Measurements from ENCODE around the gene AFF3. TPM values are rescaled to one million over a fixed set of nuclear protein-coding genes. Genes with fewer than 3 reads are reported as not detected.

AFF3 gene
- total and polyA plus RNA-seq, 2 experiments from 2014 or later: 12.0 to 12.8 TPM

DNA sequence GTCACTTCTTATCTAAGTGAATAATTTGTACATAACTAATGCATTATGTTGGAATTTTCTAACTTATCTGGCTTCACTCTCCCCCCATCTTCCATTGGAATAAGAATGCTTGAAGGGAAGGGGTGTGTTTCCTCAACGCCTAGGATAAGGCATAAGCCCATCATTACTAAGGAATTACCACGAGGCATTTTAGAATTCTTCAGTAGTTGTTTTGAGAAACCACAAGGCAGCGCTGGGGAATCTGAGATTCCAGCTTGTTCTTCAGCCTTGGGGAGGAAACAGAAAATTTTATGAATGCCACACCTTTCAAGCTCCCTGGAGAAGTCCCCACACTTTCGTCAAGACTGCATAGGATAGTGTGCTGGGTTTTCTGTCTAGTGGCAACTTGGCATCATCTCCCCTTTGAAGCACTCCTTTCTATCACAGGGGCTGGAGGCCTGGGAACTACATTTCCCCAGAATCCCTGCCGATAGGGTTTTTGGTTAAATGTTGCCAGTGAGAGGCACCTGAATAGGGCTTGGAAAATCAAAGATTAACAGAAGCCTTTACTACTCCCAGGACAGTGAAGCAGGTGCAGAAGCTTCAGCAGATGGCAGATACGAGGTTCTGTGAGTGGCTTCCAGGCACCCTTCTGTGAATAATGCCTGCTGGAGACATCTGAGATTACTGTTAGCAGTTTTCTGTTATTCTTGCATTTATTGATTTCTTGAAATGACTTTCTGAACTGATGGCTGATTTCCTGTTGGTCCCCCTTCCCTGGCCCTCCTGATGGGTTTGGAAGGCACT is 459.9 kb downstream of the AFF3 start:
- no peak overlapping the region for H3K27ac ChIP-seq

DNA sequence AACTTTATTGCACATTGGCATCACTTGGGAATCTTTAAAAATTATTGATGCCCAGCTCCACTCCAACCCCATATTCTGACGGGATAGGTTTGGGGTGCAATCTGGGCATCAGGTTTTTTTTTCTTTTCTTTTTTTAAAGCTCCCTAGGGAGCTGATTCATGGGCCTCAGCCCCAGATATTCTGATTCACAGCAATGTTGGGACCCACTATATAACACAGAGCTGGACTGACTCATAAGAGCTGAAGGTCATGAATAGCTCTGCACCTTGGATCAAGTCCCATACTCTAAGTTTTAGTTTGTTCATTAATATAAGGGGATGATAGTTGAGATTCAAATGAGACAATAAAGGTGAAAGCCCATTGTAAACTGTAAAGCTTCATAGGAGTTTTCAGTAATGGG is 461.4 kb downstream of the AFF3 start:
- Histone ChIP-seq H3K27ac (no peak overlapping the region), H3K27me3 (no peaks in the 10 kb centered on the region), H3K4me3 (no peak overlapping the region), H3K4me1 (ENCODE audit: low read depth) (no peaks in the 10 kb centered on the region), H3K36me3 (no peaks in the 10 kb centered on the region), H3K9me3 (ENCODE audit: low read depth) (no peaks in the 10 kb centered on the region)
- peak in 1 of 2 donors; percentile 34 for DNase-seq (ENCODE audit: low read depth in 1 of 2, low spot score in 1 of 2)
- TF ChIP-seq, protein P1, sequence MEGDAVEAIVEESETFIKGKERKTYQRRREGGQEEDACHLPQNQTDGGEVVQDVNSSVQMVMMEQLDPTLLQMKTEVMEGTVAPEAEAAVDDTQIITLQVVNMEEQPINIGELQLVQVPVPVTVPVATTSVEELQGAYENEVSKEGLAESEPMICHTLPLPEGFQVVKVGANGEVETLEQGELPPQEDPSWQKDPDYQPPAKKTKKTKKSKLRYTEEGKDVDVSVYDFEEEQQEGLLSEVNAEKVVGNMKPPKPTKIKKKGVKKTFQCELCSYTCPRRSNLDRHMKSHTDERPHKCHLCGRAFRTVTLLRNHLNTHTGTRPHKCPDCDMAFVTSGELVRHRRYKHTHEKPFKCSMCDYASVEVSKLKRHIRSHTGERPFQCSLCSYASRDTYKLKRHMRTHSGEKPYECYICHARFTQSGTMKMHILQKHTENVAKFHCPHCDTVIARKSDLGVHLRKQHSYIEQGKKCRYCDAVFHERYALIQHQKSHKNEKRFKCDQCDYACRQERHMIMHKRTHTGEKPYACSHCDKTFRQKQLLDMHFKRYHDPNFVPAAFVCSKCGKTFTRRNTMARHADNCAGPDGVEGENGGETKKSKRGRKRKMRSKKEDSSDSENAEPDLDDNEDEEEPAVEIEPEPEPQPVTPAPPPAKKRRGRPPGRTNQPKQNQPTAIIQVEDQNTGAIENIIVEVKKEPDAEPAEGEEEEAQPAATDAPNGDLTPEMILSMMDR (IDR thresholded peaks at IDR 0.05; ENCODE audit: low read depth, low read length): no peak

More for the DNA sequence above, 459.9 kb downstream of the AFF3 start:
- Histone ChIP-seq H3K4me1 (ENCODE audit: low read depth) (no peaks in the 10 kb centered on the region), H3K27me3 (no peaks in the 10 kb centered on the region), H3K9me3 (ENCODE audit: low read depth) (no peaks in the 10 kb centered on the region), H3K4me3 (no peak overlapping the region), H3K36me3 (no peaks in the 10 kb centered on the region)
- TF ChIP-seq, protein P1 (IDR thresholded peaks at IDR 0.05; ENCODE audit: low read depth, low read length): no peak
- peak in 1 of 2 donors; percentile 36 for DNase-seq (ENCODE audit: low read depth in 1 of 2, low spot score in 1 of 2)

DNA sequence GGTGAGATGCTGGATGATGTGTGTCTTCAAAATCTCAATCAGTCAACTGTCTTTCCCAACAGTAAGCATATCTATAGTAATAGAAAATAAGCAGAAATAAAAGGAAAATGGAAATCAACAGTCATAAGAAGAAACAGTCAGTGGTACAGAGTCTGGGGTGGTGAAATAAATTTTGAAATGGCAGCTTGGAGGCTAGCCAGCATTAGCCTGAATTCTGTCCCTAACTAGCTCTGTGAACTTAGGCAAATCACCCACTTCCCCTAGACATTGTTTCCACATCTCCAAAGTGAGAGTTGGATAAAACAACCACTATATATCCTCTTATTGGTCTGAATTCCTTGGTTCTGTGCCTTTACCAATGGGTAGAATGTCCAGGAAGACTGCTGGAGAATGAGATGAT is 462.9 kb downstream of the AFF3 start:
- Histone ChIP-seq H3K27ac (no peak overlapping the region), H3K9me3 (ENCODE audit: low read depth) (no peaks in the 10 kb centered on the region), H3K4me3 (no peak overlapping the region), H3K4me1 (ENCODE audit: low read depth) (no peaks in the 10 kb centered on the region), H3K27me3 (no peaks in the 10 kb centered on the region), H3K36me3 (no peaks in the 10 kb centered on the region)
- peak in 1 of 2 donors; percentile 14 for DNase-seq (ENCODE audit: low read depth in 1 of 2, low spot score in 1 of 2)
- TF ChIP-seq, protein P1 (IDR thresholded peaks at IDR 0.05; ENCODE audit: low read depth, low read length): no peak

DNA sequence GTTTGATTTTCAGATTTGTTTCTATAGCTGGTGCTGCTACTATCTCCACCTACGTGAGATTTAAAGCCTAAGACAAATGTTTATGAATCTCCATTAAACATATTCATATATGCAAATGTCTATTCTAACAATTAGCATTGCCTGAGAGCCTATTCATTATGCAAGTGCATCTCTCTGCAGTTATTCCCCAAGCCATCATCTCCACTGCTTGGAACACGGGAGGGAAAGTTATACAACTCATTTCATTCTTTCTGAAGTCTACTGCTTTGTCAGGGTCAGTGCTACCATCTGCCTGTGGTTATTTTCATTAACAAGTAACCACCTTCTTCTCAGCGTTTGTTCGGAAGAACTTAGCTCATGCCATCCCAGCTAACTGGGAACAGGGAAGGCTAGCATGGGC is 463.8 kb downstream of the AFF3 start:
- Histone ChIP-seq H3K9me3 (ENCODE audit: low read depth) (no peaks in the 10 kb centered on the region), H3K36me3 (no peaks in the 10 kb centered on the region), H3K4me1 (ENCODE audit: low read depth) (no peaks in the 10 kb centered on the region), H3K27ac (no peak overlapping the region), H3K4me3 (no peak overlapping the region), H3K27me3 (no peaks in the 10 kb centered on the region)
- no peak for DNase-seq (ENCODE audit: low read depth in 1 of 2, low spot score in 1 of 2)
- TF ChIP-seq, protein P1 (IDR thresholded peaks at IDR 0.05; ENCODE audit: low read depth, low read length): no peak

DNA sequence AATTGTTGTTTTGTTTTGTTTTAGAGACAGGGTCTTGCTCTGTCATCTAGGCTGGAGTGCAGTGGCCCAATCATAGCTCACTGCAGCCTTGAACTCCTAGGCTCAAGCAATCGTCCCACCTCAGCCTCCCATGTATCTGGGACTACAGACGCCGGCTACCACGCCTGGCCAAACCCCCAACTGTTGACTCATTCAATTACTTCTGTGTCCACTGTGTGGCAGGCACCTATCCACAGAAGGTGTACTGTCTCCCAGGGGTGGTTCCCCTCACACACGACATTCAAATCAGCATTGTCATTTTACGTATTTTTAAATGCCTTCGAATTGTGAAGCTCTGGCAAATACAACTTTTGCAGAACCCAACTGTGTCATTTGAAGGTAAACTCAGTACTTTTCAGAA is 464.6 kb downstream of the AFF3 start:
- H3K9me3 ChIP-seq (ENCODE audit: low read depth): no peaks in the 10 kb centered on the region
- H3K4me1 ChIP-seq (ENCODE audit: low read depth): no peaks in the 10 kb centered on the region
- no peak overlapping the region for H3K4me3 ChIP-seq
- TF ChIP-seq, protein P1 (IDR thresholded peaks at IDR 0.05; ENCODE audit: low read depth, low read length): no peak
- no peaks in the 10 kb centered on the region for H3K36me3 ChIP-seq
- H3K27ac ChIP-seq: no peak overlapping the region
- no peaks in the 10 kb centered on the region for H3K27me3 ChIP-seq
- no peak for DNase-seq (ENCODE audit: low read depth in 1 of 2, low spot score in 1 of 2)

All from cardiac muscle cell (in vitro differentiated cells and primary cell).